CD14-positive monocyte (primary cell): ENCODE results near the gene GRIN2C. TPM values are rescaled to one million over a fixed set of nuclear protein-coding genes. Genes with fewer than 3 reads are reported as not detected.
A peak's percentile ranks its signal among the peaks of the same experiment; 100 is the strongest.

Experiments
- DNase-seq, 3 donors: peaks; one replicate each; pipeline ENCODE4 v3.0.0-alpha.2; 2011 to 2022
- H2AFZ ChIP-seq: 2 replicates; pipeline ENCODE4 v1.6.0; 2012; ENCODE audit warnings: mild to moderate bottlenecking, low read depth, low read length, inconsistent platforms; ENCODE audit not compliant: insufficient read depth, poor library complexity, severe bottlenecking
- H3K27ac ChIP-seq, 2 donors: 1 replicate in 1 of 2; 2 replicates in 1 of 2; pipeline ENCODE4 v1.5.1; 2012 to 2013; ENCODE audit warnings: low read length in 2 of 2, control low read depth in 1 of 2, inconsistent platforms in 1 of 2, low read depth in 1 of 2, mild to moderate bottlenecking in 1 of 2
- H3K27me3 ChIP-seq, 2 donors: one replicate each; pipeline versions ENCODE4 v1.6.0 to v1.6.1; 2011 to 2013; ENCODE audit warnings: low read length in 2 of 2; ENCODE audit not compliant: control insufficient read depth in 2 of 2, insufficient read depth in 2 of 2
- H3K36me3 ChIP-seq, 2 donors: replicated peaks in 1 of 2; 1 replicate in 1 of 2; 2 replicates in 1 of 2; pipeline versions ENCODE4 v1.5.1 to v1.6.1; 2012 to 2013; ENCODE audit warnings: low read length in 2 of 2, control low read depth in 1 of 2, inconsistent platforms in 1 of 2, mild to moderate bottlenecking in 1 of 2; ENCODE audit not compliant: insufficient read depth in 2 of 2, control insufficient read depth in 1 of 2
- H3K4me1 ChIP-seq, 2 donors: 1 replicate in 1 of 2; 2 replicates in 1 of 2; pipeline versions ENCODE4 v1.5.1 to v1.6.1; 2012 to 2013; ENCODE audit warnings: low read length in 2 of 2, control low read depth in 1 of 2, inconsistent platforms in 1 of 2, mild to moderate bottlenecking in 1 of 2, moderate library complexity in 1 of 2; ENCODE audit not compliant: insufficient read depth in 2 of 2, control insufficient read depth in 1 of 2
- H3K4me2 ChIP-seq: replicated peaks from 2 replicates; pipeline ENCODE3; 2012; ENCODE audit warnings: low read length, moderate library complexity, mild to moderate bottlenecking; ENCODE audit not compliant: poor library complexity, severe bottlenecking; ENCODE audit errors: extremely low read depth
- H3K4me3 ChIP-seq, 3 experiments: fragments of 200-600 bp in 1 of 3; sonication (generic) in 1 of 3; replicated peaks in 1 of 3; 1 replicate in 2 of 3; 2 replicates in 1 of 3; pipeline ENCODE4 v1.5.1; 2011 to 2013; ENCODE audit warnings: low read length in 3 of 3, mild to moderate bottlenecking in 3 of 3, control low read depth in 2 of 3, low read depth in 2 of 3, inconsistent platforms in 1 of 3, moderate library complexity in 1 of 3
- H3K79me2 ChIP-seq: 2 replicates; pipeline ENCODE4 v1.6.0; 2012; ENCODE audit warnings: mild to moderate bottlenecking, control low read depth, inconsistent platforms, low read length, moderate library complexity; ENCODE audit not compliant: insufficient read depth
- H3K9ac ChIP-seq: 2 replicates; pipeline ENCODE4 v1.6.0; 2017; ENCODE audit warnings: low read length, mild to moderate bottlenecking; ENCODE audit not compliant: insufficient read depth, poor library complexity, severe bottlenecking
- H3K9me3 ChIP-seq, 2 donors: replicated peaks in 1 of 2; 1 replicate in 1 of 2; 2 replicates in 1 of 2; pipeline versions ENCODE4 v1.5.1 to v1.6.1; 2012 to 2013; ENCODE audit warnings: low read length in 2 of 2, control low read depth in 1 of 2; ENCODE audit not compliant: control insufficient read depth in 1 of 2, insufficient read depth in 1 of 2
- H4K20me1 ChIP-seq: 2 replicates; pipeline ENCODE4 v1.6.0; 2012; ENCODE audit warnings: mild to moderate bottlenecking, low read length, control low read depth, moderate library complexity; ENCODE audit not compliant: insufficient read depth
- H3K27ac Mint-ChIP-seq, 7 donors: one replicate each; pipeline ENCODE4 v1.8.0; 2020; ENCODE audit warnings: mild to moderate bottlenecking in 7 of 7, mixed read lengths in 7 of 7, moderate library complexity in 6 of 7, inconsistent platforms in 2 of 7
- H3K27me3 Mint-ChIP-seq, 3 donors: one replicate each; pipeline ENCODE4 v1.8.0; 2021 to 2022; ENCODE audit warnings: low read depth in 3 of 3, mild to moderate bottlenecking in 3 of 3, mixed read lengths in 3 of 3, moderate library complexity in 3 of 3, inconsistent platforms in 1 of 3
- H3K36me3 Mint-ChIP-seq, 2 donors: one replicate each; pipeline ENCODE4 v1.8.0; 2020; ENCODE audit warnings: mixed read lengths in 2 of 2, inconsistent platforms in 1 of 2, mild to moderate bottlenecking in 1 of 2
- H3K4me1 Mint-ChIP-seq: one replicate; pipeline ENCODE4 v1.8.0; 2020; ENCODE audit warnings: mild to moderate bottlenecking, mixed read lengths
- H3K4me3 Mint-ChIP-seq, 2 donors: one replicate each; pipeline ENCODE4 v1.8.0; 2020; ENCODE audit warnings: mild to moderate bottlenecking in 2 of 2, mixed read lengths in 2 of 2, moderate library complexity in 1 of 2
- H3K9me3 Mint-ChIP-seq, 7 donors: one replicate each; pipeline ENCODE4 v1.8.0; 2020 to 2022; ENCODE audit warnings: mixed read lengths in 7 of 7, mild to moderate bottlenecking in 6 of 7, moderate library complexity in 6 of 7, inconsistent platforms in 2 of 7
- WGBS: methylation state at CpG from one replicate; pipeline ENCODE4 v1.1.5; 2013; ENCODE audit warnings: missing lambda C conversion rate; ENCODE audit not compliant: insufficient coverage; 5-methylcytosine and 5-hydroxymethylcytosine counted together
- intact Hi-C, 2 donors: fragments of 100-400 bp; cut with micrococcal nuclease; formaldehyde crosslinking; loops; one replicate each; pipeline versions ENCODE4 v1.15.0 to v1.15.1; 2023
- polyA plus RNA-seq, 3 donors: library from polyadenylated mRNA; depleted of rRNA in 1 of 3; unstranded in 2 of 3; stranded (reverse) in 1 of 3; fragments of 300-500 nt in 2 of 3; fragments of >200 nt in 1 of 3; fragmentation: Illumina TruSeq in 2 of 3; gene quantifications; 1 replicate in 2 of 3; 2 replicates in 1 of 3; pipeline ENCODE4 v1.2.3, GENCODE V29; 2012 to 2021
- TF ChIP-seq, protein P1 (sequence below): fragments of 200-600 bp; IDR thresholded peaks from one replicate; pipeline ENCODE4 v1.8.0; 2022; ENCODE audit warnings: antibody characterized with exemption, mild to moderate bottlenecking

Gene GRIN2C
- polyA plus RNA-seq, 3 donors, result 0.04 TPM; not detected in 2

DNA sequence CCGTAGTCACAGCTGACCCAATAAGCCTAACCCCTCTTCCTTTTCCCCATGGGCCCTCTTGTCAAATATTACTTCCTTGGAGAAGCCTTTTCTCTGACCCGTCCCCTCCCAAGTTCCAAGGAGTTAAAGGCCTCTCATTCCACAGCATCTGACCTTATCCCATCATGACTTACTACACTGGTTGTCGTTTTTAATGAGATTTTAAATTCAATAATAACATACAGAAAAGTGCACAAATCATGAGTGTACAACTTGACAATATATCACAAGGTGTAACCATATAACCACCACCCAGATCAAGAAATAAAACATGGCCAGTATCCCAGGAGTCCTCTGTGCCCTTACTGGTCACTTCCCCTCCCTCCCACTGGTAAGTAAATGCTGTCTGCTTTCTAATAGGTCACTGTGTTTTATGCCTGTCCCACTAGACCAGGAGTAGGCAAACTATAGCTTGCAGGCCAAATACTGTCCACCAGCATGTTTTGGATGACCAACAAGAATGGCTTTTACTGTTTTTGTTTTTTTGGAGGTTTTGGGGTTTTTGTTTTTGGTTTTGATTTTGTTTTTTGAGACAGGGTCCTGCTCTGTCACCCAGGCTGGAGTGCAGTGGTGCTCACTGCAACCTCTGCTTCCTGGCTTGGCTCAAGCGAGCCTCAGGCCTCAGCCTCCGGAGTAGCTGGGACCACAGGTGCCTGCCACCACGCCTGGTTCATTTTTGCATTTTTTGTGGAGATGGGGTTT lies 14.4 kb upstream of the GRIN2C start:
- H3K9me3 Mint-ChIP-seq, result no peaks in the 10 kb centered on the region
- peak overlapping the region; percentile 70 to 95 for H3K27ac ChIP-seq
- peak overlapping the region; percentile 83 for H3K9ac ChIP-seq
- DNase-seq, result no peak
- peak overlapping the region; percentile 71 to 88 (median 85) for H3K4me3 ChIP-seq
- H4K20me1 ChIP-seq, result no peaks in the 10 kb centered on the region
- H3K9me3 ChIP-seq, result no peaks in the 10 kb centered on the region
- WGBS, result 100% methylated on average over 1 of the region's 6 CpGs
- H3K27me3 Mint-ChIP-seq, result peaks cover 2 to 13% (median 5%) of the 10 kb centered on the region in 3 donors
- H3K36me3 Mint-ChIP-seq, result peaks cover 5 to 8% of the 10 kb centered on the region in 2 donors
- H3K4me2 ChIP-seq, result peak overlapping the region; percentile 99
- peak overlapping the region; percentile 86 to 98 (median 93) for H3K27ac Mint-ChIP-seq
- TF ChIP-seq, protein P1, sequence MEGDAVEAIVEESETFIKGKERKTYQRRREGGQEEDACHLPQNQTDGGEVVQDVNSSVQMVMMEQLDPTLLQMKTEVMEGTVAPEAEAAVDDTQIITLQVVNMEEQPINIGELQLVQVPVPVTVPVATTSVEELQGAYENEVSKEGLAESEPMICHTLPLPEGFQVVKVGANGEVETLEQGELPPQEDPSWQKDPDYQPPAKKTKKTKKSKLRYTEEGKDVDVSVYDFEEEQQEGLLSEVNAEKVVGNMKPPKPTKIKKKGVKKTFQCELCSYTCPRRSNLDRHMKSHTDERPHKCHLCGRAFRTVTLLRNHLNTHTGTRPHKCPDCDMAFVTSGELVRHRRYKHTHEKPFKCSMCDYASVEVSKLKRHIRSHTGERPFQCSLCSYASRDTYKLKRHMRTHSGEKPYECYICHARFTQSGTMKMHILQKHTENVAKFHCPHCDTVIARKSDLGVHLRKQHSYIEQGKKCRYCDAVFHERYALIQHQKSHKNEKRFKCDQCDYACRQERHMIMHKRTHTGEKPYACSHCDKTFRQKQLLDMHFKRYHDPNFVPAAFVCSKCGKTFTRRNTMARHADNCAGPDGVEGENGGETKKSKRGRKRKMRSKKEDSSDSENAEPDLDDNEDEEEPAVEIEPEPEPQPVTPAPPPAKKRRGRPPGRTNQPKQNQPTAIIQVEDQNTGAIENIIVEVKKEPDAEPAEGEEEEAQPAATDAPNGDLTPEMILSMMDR, result no peak
- peaks cover 18 to 22% of the 10 kb centered on the region in 2 donors for H3K4me1 ChIP-seq
- peaks cover 18% of the 10 kb centered on the region for H3K4me1 Mint-ChIP-seq
- peak overlapping the region; percentile 87 for H2AFZ ChIP-seq
- H3K4me3 Mint-ChIP-seq, result peak overlapping the region; percentile 81 to 88
- no peaks in the 10 kb centered on the region for H3K79me2 ChIP-seq
- intact Hi-C loops, result loop anchor here in 1 of 2 donors (10.0 kb wide), 1 partner anchor 791 kb away; the partner anchor contains the start of genes RECQL5 and SAP30BP
- no peaks in the 10 kb centered on the region for H3K36me3 ChIP-seq
- H3K27me3 ChIP-seq, result no peaks in the 10 kb centered on the region

DNA sequence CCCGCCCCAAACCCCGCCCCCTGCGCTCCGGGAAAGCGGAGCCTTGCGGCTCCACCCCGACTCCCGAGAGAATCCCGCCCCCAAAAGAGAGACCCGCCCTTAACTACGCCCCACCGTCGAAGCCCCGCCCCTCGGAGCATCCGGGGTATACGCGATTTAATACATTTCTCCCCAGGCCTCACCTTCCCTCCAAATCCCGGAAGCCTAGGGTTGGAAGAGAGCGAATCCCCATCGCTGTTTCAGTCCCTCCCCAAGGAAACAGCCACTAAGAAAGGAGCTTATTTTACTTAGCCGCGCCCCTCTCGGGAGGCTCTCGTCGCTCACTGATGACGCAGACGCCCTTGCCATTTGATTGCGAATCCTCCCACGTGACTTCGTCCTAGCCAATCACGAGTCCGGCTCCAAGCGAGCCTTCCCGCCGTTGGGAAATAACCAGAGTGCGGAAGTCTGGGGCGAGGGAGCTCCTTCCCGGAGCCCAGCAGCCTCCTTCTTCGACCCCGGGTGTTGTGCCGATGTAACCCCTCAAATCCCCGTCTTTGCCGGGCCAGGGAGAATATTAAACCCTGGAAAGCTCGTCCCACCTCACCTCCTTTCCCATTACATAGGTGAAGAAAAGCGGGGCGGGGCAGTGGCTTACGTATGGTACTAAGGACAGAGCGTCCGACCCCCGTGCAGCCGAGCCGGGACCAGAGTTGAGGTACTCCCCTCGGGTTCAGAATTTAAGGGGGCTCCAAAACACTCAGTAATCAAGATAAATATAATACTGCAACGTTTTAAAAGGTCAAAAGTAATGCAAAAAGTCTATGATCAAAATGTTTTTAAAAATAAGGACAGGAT lies 13.6 kb upstream of the GRIN2C start:
- WGBS, result 0% methylated on average over 25 of the region's 55 CpGs
- Histone ChIP-seq H3K27me3 (no peaks in the 10 kb centered on the region), H3K4me1 (peaks cover 18 to 22% of the 10 kb centered on the region in 2 donors), H3K9ac (peak overlapping the region; percentile 83), H3K27ac (peak overlapping the region; percentile 70 to 95), H3K9me3 (no peaks in the 10 kb centered on the region), H2AFZ (peak overlapping the region; percentile 93), H3K79me2 (no peaks in the 10 kb centered on the region), H3K4me2 (peak overlapping the region; percentile 99), H4K20me1 (no peaks in the 10 kb centered on the region), H3K36me3 (no peaks in the 10 kb centered on the region), H3K4me3 (peak overlapping the region; percentile 71 to 88 (median 85))
- Mint-ChIP-seq H3K4me3 (peak overlapping the region; percentile 81 to 88), H3K27me3 (peaks cover 2 to 20% (median 5%) of the 10 kb centered on the region in 3 donors), H3K9me3 (no peaks in the 10 kb centered on the region), H3K4me1 (peaks cover 18% of the 10 kb centered on the region), H3K36me3 (peaks cover 8 to 9% of the 10 kb centered on the region in 2 donors), H3K27ac (peak overlapping the region; percentile 86 to 98 (median 93))
- TF ChIP-seq, protein P1, result no peak
- intact Hi-C loops, result loop anchor here in 1 of 2 donors (10.0 kb wide), 1 partner anchor 792 kb away; the partner anchor contains the start of genes RECQL5 and SAP30BP
- peak; percentile 99 to 100 (median 100) for DNase-seq
